ENCODE data around the gene PEDS1. TPM values are rescaled to one million over a fixed set of nuclear protein-coding genes. Genes with fewer than 3 reads are reported as not detected.
"Not testable (repeated sequence)": the region's sequence is repeated elsewhere in the genome, so short reads cannot be mapped to it uniquely, and the experiment has no call there.

PEDS1 gene
- total RNA-seq, 1 experiment from 2014 or later: 37.7 TPM

GRCh38 chr20:50138479-50139393 lies 14.8 kb downstream of the PEDS1 start:
- peaks cover 25% of the 10 kb centered on the region; the same call in 1 of the 2 replicates for H3K36me3 ChIP-seq (ENCODE audit: low read depth)
- CTCF ChIA-PET: interaction anchor here (0.9 kb wide), 1 partner anchor 18 kb away, joined by 3 read pairs; no protein-coding TSS in a partner anchor

GRCh38 chr20:50138120-50138478 lies 15.4 kb downstream of the PEDS1 start:
- Histone ChIP-seq H3K36me3 (ENCODE audit: low read depth) (peaks cover 22% of the 10 kb centered on the region; the same call in 1 of the 2 replicates), H3K4me1 (replicated peaks; ENCODE audit: insufficient read depth) (peaks cover 20% of the 10 kb centered on the region)
- CTCF ChIA-PET: no interaction called here

More at GRCh38 chr20:50138479-50139393, 14.8 kb downstream of the PEDS1 start:
- no peaks in the 10 kb centered on the region for H3K9me3 ChIP-seq (ENCODE audit: insufficient read depth, low read depth)
- intact Hi-C loops (cut with micrococcal nuclease; ENCODE audit: unreplicated experiment): no loop called here
- POLR2A ChIA-PET (ENCODE audit: unreplicated experiment): no interaction called here
- H3F3A ChIP-seq (ENCODE audit: insufficient read depth, low read depth): peaks cover 16% of the 10 kb centered on the region
- H3K27me3 ChIP-seq (ENCODE audit: insufficient read depth, low read depth): no peaks in the 10 kb centered on the region
- H3K4me3 ChIP-seq: no peak overlapping the region
- no peak for DNase-seq
- TF ChIP-seq EZH2 (IDR thresholded peaks at IDR 0.05; ENCODE audit: low read depth) (no peak), CTCF (conservative IDR thresholded peaks at IDR 0.05) (no peak)
- no peak overlapping the region for H3K4me2 ChIP-seq
- H3K27ac ChIP-seq: no peak overlapping the region; the same call in 1 of the 2 replicates
- 0 out of 2 replicates have a peak, but pooled peaks cover 3% of the 10 kb centered on the region for H4K20me1 ChIP-seq (ENCODE audit: insufficient read depth)
- peaks cover 55% of the 10 kb centered on the region for H3K79me2 ChIP-seq (ENCODE audit: low read depth)
- H2AFZ ChIP-seq: no peak overlapping the region
- peaks cover 26% of the 10 kb centered on the region for H3K4me1 ChIP-seq (replicated peaks; ENCODE audit: insufficient read depth)
- no TSS peak for BruUV-seq (replicated peaks)
- no peaks in the 10 kb centered on the region for H3K9me2 ChIP-seq (ENCODE audit: insufficient read depth)

GRCh38 chr20:50137702-50138101 lies 15.8 kb downstream of the PEDS1 start:
- POLR2A ChIA-PET (ENCODE audit: unreplicated experiment); H3F3A ChIP-seq (ENCODE audit: insufficient read depth, low read depth); BruUV-seq (replicated peaks); H3K9me3 ChIP-seq (ENCODE audit: insufficient read depth, low read depth); H3K9me2 ChIP-seq (ENCODE audit: insufficient read depth); H3K4me3 ChIP-seq; intact Hi-C loops (cut with micrococcal nuclease; ENCODE audit: unreplicated experiment); DNase-seq; H3K4me2 ChIP-seq; H2AFZ ChIP-seq; CTCF ChIA-PET; H3K27me3 ChIP-seq (ENCODE audit: insufficient read depth, low read depth); H4K20me1 ChIP-seq (ENCODE audit: insufficient read depth): not testable (repeated sequence)
- Histone ChIP-seq H3K36me3 (ENCODE audit: low read depth) (peaks cover 18% of the 10 kb centered on the region; the same call in 1 of the 2 replicates), H3K4me1 (replicated peaks; ENCODE audit: insufficient read depth) (peaks cover 16% of the 10 kb centered on the region), H3K79me2 (ENCODE audit: low read depth) (peaks cover 49% of the 10 kb centered on the region), H3K27ac (peak overlapping the region; percentile 0; the same call in 1 of the 2 replicates)

More at GRCh38 chr20:50138120-50138478, 15.4 kb downstream of the PEDS1 start:
- BruUV-seq (replicated peaks): no TSS peak
- H3K9me2 ChIP-seq (ENCODE audit: insufficient read depth): no peaks in the 10 kb centered on the region
- H3K27me3 ChIP-seq (ENCODE audit: insufficient read depth, low read depth): no peaks in the 10 kb centered on the region
- peaks cover 53% of the 10 kb centered on the region for H3K79me2 ChIP-seq (ENCODE audit: low read depth)
- DNase-seq: no peak
- peak overlapping the region; percentile 0; the same call in 1 of the 2 replicates for H3K27ac ChIP-seq
- 0 out of 2 replicates have a peak, but pooled peaks cover 3% of the 10 kb centered on the region for H4K20me1 ChIP-seq (ENCODE audit: insufficient read depth)
- peaks cover 10% of the 10 kb centered on the region; the same call in 1 of the 2 replicates for H3F3A ChIP-seq (ENCODE audit: insufficient read depth, low read depth)
- intact Hi-C loops (cut with micrococcal nuclease; ENCODE audit: unreplicated experiment): no loop called here
- no peak for TF ChIP-seq CTCF (conservative IDR thresholded peaks at IDR 0.05)
- TF ChIP-seq EZH2 (IDR thresholded peaks at IDR 0.05; ENCODE audit: low read depth): no peak
- no peaks in the 10 kb centered on the region for H3K9me3 ChIP-seq (ENCODE audit: insufficient read depth, low read depth)
- POLR2A ChIA-PET (ENCODE audit: unreplicated experiment): no interaction called here
- no peak overlapping the region for H3K4me2 ChIP-seq
- H2AFZ ChIP-seq: no peak overlapping the region
- H3K4me3 ChIP-seq: no peak overlapping the region

Measured in PC-9 (cell line).